Urinary bladder (tissue), 4 donors: ENCODE data around the gene PROX1. TPM values are rescaled to one million over a fixed set of nuclear protein-coding genes. Genes with fewer than 3 reads are reported as not detected.
"Not testable (repeated sequence)": the region's sequence is repeated elsewhere in the genome, so short reads cannot be mapped to it uniquely, and the experiment has no call there.

ENCODE experiments used
- DNase-seq: peaks from one replicate; pipeline ENCODE4 v3.0.0-alpha.2; 2015; ENCODE audit errors: extremely low spot score
- H3K27ac ChIP-seq: one replicate; pipeline ENCODE4 v1.5.1; 2013; ENCODE audit warnings: low read depth, mild to moderate bottlenecking, moderate library complexity
- H3K36me3 ChIP-seq: one replicate; pipeline ENCODE4 v1.6.1; 2013; ENCODE audit warnings: mild to moderate bottlenecking, moderate library complexity; ENCODE audit not compliant: insufficient read depth
- H3K4me1 ChIP-seq: one replicate; pipeline ENCODE4 v1.6.1; 2013; ENCODE audit warnings: mild to moderate bottlenecking, moderate library complexity; ENCODE audit not compliant: insufficient read depth
- H3K4me3 ChIP-seq: one replicate; pipeline ENCODE4 v1.5.1; 2013; ENCODE audit warnings: low read depth, low read length
- WGBS: extraction: QIAGEN DNeasy Blood & Tissue Kit; methylation state at CpG from one replicate; pipeline ENCODE4 v1.1.7; 2013; 5-methylcytosine and 5-hydroxymethylcytosine counted together
- polyA plus RNA-seq: library from polyadenylated mRNA; stranded (reverse); fragments of 200-250 nt; gene quantifications from one replicate; pipeline ENCODE4 v1.2.3, GENCODE V29; 2013
- total RNA-seq: library from RNA; depleted of rRNA; stranded (reverse); fragments of >200 nt; gene quantifications from one replicate; pipeline ENCODE4 v1.2.3, GENCODE V29; 2014
- donor health status: healthy with polysubstance abuse.
- donor health status: healthy.

The PROX1 gene
- total and polyA plus RNA-seq, 2 donors: 1.4 to 15.9 TPM

DNA sequence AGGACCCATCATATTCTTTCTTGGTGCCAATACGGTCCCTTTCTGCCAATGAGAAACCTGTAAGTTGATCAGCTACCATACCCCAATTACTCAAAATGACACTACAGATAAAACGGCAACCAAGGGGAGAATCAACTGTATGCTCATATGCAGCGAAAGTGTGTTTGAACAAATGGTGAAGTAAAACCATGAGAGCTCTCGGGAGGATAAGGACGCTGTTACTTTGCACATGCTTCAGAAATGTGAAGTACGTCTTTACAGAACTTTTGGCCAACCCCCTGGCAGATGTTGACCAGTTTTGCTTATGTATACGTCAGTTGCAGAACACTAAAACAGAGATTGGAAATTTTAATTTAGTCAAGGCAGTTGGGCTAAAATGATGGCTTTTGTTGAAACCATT is 79.6 kb downstream of the PROX1 start:
- Histone ChIP-seq H3K27ac (no peak overlapping the region), H3K4me1 (no peaks in the 10 kb centered on the region), H3K4me3 (no peak overlapping the region), H3K36me3 (no peaks in the 10 kb centered on the region)
- 78% methylated on average over 7 of the region's 7 CpGs for WGBS
- no peak for DNase-seq

DNA sequence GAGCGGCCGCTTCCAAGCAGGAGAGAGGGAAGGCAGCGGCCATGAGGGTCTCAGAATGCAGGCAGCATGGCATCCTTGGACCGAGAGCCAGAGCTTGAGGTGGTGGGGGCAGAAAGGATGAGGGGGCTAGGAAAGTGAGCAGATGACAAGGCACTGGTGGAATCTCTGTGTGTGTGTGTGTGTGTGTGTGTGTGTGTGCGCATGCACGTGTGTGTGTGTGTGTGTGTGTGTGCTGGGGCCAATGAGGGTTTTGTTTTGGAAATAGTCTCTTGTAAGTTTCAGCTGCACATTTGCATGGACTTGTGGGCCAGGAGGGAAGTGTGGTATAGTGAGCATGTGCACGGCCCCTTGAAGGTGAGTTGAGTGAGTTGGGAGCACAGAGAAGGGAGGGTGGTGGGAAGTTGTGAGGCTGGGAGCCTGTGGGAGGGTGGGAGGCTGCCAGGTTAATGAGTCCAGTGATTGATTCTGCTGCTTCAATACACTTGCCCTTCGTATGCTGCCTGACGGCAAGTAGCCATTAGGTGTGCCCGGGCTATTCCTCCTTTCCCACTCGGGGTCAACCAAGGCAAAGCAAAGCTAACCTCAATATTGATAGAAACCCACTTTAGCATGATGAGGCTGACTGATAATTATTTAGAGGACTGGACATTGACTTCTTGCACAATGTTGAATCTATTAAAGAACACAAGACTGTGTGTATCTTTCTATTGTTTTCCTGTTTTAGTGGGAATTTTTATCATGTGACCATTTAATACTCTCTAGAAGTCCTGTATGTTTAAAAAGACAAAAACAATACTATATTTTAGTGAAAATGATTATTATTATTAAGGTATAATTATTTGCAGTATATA is 80.3 kb downstream of the PROX1 start:
- Histone ChIP-seq H3K27ac (no peak overlapping the region), H3K4me3 (no peak overlapping the region), H3K36me3 (no peaks in the 10 kb centered on the region), H3K4me1 (no peaks in the 10 kb centered on the region)
- 83% methylated on average over 11 of the region's 11 CpGs for WGBS
- no peak for DNase-seq

DNA sequence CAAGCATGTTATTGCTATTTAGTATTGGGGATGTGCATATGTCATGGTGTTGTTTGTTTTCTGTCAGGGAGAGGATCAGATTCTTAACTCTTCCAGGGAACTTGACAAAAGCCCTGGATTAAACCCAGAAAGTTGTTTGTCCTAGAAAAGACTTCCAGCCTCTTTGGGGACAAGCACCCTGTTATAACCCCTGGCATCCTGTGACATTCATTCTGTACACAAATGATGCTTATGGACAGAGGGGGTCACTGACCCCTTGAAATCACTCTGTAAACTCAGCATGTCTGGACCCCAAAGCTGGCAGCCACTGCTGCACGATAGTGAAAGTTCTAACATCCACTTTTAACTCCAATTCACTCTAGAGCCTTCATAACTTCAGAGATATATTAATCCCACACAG is 81.2 kb downstream of the PROX1 start:
- H3K27ac ChIP-seq: no peak overlapping the region
- DNase-seq: no peak
- no peaks in the 10 kb centered on the region for H3K36me3 ChIP-seq
- H3K4me1 ChIP-seq: no peaks in the 10 kb centered on the region
- H3K4me3 ChIP-seq: no peak overlapping the region
- 30% methylated on average over 1 of the region's 1 CpG for WGBS

DNA sequence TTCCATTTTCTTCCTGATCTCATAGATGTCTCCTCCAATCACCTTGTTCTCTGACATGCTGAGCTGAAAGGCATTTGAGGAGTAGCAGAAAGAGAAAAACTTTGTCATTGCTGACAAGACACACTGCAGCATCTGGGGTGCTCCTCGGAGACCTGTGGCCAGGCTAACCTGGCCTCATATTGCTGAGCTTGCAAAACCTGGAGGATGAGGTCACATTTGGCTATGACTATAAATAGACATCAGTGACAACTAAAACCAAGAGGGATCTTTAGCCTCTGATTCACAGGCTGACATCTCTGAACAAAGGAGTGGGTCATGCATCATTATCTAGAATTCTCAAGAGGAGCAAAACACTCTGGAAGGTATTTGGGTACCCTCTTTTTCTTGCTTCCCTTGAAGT is 83.7 kb downstream of the PROX1 start:
- Histone ChIP-seq H3K36me3 (no peaks in the 10 kb centered on the region), H3K27ac (no peak overlapping the region), H3K4me1 (no peaks in the 10 kb centered on the region), H3K4me3 (no peak overlapping the region)
- WGBS: 94% methylated on average over 1 of the region's 1 CpG
- no peak for DNase-seq

DNA sequence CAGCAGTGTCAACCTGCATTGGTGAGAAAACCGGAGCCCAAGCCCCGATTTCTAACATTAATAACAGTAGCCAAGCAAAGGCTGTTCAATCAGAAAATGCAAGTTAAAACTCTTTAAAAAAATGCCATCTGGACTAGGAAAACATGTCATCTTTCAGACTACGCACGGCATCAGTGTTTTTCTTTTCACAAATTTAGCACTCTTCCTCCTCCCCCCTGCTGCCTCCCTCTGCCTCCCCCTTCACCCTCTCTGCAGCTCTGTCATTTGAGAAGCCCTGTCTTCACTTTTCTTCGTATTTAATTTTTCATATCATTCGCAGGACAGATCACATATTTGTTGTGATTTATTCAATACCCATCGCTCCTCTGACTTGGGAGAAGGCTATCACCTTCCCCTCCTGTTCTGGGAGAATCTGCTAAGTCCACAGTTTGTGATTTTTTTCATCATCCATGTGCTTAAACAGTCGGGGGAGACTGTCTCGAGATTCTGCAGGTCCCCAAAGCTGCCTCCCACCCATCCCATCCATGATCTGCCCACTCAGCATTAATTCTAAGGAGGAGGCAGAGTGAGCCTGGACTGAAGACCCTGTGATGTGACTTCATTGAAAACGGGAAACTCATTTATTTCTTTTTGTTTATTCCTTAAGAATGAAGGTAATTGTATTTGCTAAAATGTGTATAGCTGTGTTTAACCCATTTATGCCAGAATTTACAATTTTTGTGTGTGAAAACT is 84.8 kb downstream of the PROX1 start:
- DNase-seq: no peak
- H3K27ac ChIP-seq: no peak overlapping the region
- H3K4me3 ChIP-seq: no peak overlapping the region
- WGBS: 55% methylated on average over 10 of the region's 10 CpGs
- no peaks in the 10 kb centered on the region for H3K36me3 ChIP-seq
- no peaks in the 10 kb centered on the region for H3K4me1 ChIP-seq

DNA sequence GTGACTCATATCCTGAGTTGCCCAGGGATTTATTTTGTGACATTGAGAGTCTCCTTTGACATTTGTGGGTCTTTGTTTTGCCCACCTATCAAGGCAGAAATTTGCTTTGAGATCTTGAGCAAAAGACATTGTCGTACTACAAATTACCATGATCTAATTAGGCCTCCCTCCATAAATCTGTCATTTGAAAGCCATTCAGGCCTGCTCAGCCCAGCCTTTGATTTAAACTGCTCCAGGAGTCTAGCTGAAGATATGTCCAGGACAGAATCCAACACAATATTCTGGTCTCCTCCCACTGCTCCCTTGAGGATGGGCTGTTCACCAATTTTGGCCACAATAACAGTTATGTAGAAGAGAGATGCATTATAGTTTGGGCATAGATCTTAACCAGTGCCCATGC is 86.7 kb downstream of the PROX1 start:
- DNase-seq: no peak
- WGBS: 55% methylated on average over 1 of the region's 1 CpG
- Histone ChIP-seq H3K36me3 (no peaks in the 10 kb centered on the region), H3K4me1 (no peaks in the 10 kb centered on the region), H3K4me3 (no peak overlapping the region), H3K27ac (no peak overlapping the region)

DNA sequence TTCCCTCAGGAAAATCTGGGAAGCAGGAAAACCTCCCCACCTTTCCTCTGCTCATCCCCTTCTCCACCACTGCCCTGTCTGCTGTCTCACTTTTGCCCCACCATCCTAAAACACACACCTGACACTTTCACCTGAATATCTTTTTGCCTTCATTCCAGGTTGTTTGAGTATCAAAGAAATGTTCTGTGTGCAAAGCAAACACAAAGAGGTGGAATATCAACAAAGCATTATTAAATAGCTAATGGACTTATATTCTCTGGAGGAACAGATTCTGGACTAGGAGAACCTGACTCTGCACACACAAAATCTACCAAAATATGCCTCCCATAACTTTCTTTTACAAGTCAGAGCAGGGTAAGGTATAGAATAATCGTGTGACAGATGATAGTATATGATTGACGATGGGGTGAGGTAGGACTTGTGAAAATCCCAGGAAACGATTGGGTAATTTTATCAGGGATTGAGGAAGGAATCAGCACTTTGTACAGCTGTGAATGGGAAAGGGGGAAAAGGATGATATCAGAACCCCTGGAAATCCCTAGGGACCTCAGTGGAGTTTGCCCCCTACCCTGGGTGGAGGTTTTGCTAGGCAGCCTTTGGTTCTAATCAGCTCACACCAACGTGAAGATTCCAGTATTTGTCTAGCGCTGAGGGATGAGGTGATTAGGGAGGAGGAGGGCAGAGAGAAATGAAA is 87.7 kb downstream of the PROX1 start:
- Histone ChIP-seq H3K4me1 (no peaks in the 10 kb centered on the region), H3K36me3 (no peaks in the 10 kb centered on the region), H3K27ac (no peak overlapping the region), H3K4me3 (no peak overlapping the region)
- 55% methylated on average over 5 of the region's 5 CpGs for WGBS
- no peak for DNase-seq

DNA sequence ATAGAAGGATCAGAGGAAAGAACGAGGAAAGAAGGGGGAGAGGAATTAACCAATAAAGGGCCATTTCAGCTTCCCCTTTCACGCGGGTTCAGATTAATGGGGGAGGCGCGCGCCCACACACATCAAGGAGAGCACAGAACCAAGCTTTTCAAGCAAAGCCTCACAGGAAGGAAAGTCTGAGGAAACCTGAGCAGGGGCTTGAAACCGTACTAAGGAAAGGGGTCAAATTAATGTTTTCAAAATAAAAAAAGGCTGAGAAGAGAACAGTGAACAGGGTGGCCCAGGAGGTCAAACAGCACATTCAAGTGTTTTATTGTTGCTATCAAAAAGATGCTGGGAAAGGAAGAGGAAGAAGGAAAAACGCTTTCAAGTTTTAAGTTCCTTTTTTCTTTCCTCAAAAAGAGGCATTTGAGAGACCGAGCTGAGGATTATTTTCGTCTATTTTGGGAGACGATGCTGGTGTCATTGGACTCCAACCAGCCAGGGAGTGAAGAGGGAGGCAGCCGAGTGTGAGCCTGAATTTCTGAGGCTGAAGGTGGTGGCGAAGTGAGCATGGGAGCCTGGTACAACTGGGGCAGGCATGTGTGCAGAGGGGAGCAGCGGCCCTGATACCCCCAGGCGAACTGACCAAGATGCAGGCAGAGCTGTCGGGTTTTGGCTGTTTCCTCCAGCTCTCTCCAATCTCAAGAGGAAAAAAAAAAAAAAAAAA is 88.4 kb downstream of the PROX1 start:
- Histone ChIP-seq H3K4me3 (no peak overlapping the region), H3K36me3 (no peaks in the 10 kb centered on the region), H3K4me1 (no peaks in the 10 kb centered on the region), H3K27ac (no peak overlapping the region)
- no peak for DNase-seq
- 49% methylated on average over 16 of the region's 16 CpGs for WGBS

DNA sequence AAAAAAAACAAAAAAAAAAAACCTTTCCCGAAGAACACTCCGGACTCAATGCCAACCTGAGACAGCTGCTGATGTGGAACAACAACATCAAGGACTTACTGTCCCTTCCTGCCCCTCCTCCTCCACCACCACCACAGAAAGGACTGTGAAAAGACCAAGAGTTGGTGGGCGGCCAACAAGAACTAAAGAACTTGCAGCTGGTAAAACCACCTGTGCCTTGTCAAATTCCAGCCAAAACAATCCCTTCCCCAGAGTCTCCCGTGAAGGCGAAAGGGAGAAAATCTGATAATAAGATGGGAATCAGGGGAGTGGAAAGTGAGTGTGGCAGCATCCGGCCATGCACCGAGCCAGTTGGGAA is 88.9 kb downstream of the PROX1 start:
- WGBS: 41% methylated on average over 7 of the region's 7 CpGs
- Histone ChIP-seq H3K36me3 (no peaks in the 10 kb centered on the region), H3K4me1 (no peaks in the 10 kb centered on the region), H3K4me3 (no peak overlapping the region), H3K27ac (no peak overlapping the region)
- peak; percentile 13 for DNase-seq

DNA sequence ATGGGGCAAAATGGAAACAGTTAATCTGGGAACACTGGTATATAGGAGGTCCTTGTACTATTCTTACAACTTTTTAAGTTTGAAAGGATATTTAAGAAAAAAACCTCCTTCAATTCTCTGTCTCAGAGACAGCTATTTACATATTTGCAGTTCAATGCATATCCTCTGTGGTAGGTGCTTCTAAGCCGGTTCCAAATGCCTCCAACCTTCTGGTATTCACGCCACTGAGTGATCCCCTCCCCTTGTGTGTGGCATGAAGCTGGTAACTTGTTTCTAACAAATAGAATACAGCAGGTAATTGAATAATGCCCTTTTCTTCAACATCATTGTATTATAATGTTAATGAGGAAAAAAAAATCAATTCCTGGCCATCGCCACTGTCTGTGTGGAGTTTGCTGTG is 91.2 kb downstream of the PROX1 start:
- WGBS: 73% methylated on average over 3 of the region's 3 CpGs
- Histone ChIP-seq H3K27ac (no peak overlapping the region), H3K4me3 (no peak overlapping the region), H3K36me3 (no peaks in the 10 kb centered on the region), H3K4me1 (no peaks in the 10 kb centered on the region)
- DNase-seq: no peak

DNA sequence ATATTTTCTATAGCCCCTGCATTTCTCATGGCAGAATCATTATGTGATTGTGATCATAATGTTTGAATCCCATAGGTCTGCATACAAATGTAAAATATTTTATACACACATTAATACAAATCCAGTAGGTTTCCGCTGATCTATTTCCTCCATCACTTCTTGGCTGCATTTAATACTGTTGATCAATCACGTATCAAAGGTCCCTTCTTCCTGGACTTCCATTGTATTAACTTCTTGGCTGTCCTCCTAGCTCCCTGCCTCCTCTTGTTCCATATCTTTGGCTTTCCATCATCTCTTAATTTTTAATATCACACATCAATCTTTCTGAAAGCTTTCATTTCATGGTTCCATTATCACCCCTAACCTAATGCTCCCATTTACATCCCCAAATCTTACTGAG is 97.6 kb downstream of the PROX1 start:
- Histone ChIP-seq H3K4me3 (no peak overlapping the region), H3K4me1 (no peaks in the 10 kb centered on the region), H3K36me3 (no peaks in the 10 kb centered on the region), H3K27ac (no peak overlapping the region)
- WGBS: 89% methylated on average over 2 of the region's 2 CpGs
- no peak for DNase-seq

DNA sequence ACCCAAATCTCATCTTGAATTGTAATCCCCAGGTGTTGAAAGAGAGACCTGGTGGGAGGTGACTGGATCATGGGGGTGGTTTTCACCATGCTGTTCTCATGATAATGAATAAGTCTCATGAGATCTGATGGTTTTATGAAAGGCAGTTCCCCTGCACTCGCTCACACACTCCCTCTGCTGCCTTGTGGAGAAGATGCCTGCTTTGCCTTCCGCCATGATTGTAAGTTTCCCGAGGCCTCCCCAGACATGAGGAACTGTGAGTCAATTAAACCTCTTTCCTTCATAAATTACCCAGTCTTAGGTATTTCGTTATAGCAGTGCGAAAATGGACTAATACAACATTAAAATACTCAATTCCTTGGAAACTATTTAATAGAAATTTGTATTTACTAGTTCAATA is 99.2 kb downstream of the PROX1 start:
- Histone ChIP-seq H3K36me3 (no peaks in the 10 kb centered on the region), H3K4me1 (no peaks in the 10 kb centered on the region), H3K27ac (no peak overlapping the region), H3K4me3 (no peak overlapping the region)
- DNase-seq: no peak
- WGBS: 90% methylated on average over 5 of the region's 5 CpGs

DNA sequence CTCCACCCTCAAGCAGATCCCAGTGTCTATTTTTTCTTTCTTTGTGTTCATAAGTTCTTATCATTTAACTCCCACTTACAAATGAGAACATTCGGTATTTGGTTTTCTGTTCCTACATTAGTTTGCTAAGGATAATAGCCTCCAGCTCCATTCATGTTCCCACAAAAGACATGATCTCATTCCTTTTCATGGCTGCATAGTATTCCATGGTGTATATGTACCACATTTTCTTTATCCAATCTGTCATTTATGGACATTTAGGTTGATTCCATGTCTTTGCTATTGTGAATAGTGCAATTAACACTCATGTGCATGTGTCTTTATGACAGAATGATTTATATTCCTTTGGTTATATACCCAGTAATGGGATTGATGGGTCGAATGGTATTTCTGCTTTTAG is 101.2 kb downstream of the PROX1 start:
- H3K27ac ChIP-seq, DNase-seq, H3K36me3 ChIP-seq, H3K4me3 ChIP-seq, H3K4me1 ChIP-seq: not testable (repeated sequence)
- 86% methylated on average over 2 of the region's 2 CpGs for WGBS
